ENCODE measurements around the gene SYNE3.

DNA sequence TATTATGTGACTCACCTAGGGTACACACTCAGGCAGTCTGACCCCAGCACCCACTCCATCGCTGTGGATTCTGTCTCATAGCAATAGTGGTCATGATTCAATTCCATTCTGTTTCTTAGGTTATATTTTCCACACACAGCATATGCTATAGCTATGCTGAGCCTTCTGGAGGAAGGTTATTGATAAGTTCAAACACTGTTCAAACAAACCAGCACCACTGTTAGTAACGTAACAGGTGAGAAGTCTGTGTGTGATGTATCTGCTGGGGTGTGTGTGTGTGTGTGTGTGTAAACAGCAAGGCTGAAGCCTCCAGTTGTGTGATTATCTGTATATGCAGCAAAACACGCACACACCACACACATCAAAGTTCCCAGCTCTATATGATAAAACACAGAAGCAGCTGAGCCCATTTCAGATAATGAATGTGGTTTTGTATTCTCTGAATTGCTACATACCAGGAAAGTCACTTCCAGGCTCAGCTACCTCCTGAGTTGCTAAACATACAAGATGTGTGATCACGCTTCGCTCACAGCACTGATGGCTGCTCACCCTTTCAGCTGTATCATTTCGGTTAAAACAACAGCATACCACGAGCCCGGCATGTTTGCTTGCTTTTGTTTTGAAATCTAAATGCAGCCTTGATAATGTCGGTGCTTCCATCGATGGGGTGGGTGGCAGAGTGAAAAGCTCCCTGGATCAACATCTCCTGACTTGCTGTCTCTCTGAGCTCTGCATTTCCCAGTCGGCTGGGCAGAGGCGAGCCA is 6.8 kb upstream of the SYNE3 start:
- TF ChIP-seq BHLHE40 (IDR thresholded peaks at IDR 0.05; ENCODE audit: low read length) (no peak; the same call in 1 of the 2 replicates), ZBTB40 (IDR thresholded peaks at IDR 0.05) (no peak), ZBTB40 (CRISPR knock-in tag; IDR thresholded peaks at IDR 0.05) (no peak), GATAD2A (IDR thresholded peaks at IDR 0.05) (no peak)
